Adrenal gland (tissue), 5 donors: ENCODE measurements around the gene KEL.

ENCODE experiments used
- POLR2A ChIP-seq, 2 donors: fragments of 450-650 bp; IDR thresholded peaks; one replicate each; pipeline ENCODE4 v1.6.1; 2017; ENCODE audit warnings: antibody characterized with exemption in 2 of 2, mild to moderate bottlenecking in 2 of 2, moderate library complexity in 1 of 2
- TF ChIP-seq, protein P1 (sequence below), 6 experiments: fragments of 450-650 bp in 4 of 6; fragments of 200-600 bp in 2 of 6; sonication (generic) in 1 of 6; IDR thresholded peaks; 1 replicate in 5 of 6; 2 replicates in 1 of 6; pipeline versions ENCODE4 v1.5.1 to v1.8.0; 2016 to 2021; ENCODE audit warnings: antibody characterized with exemption in 6 of 6, mild to moderate bottlenecking in 2 of 6, moderate library complexity in 1 of 6
- donor health status: DM: no; HTN: no; CAD: no.

DNA sequence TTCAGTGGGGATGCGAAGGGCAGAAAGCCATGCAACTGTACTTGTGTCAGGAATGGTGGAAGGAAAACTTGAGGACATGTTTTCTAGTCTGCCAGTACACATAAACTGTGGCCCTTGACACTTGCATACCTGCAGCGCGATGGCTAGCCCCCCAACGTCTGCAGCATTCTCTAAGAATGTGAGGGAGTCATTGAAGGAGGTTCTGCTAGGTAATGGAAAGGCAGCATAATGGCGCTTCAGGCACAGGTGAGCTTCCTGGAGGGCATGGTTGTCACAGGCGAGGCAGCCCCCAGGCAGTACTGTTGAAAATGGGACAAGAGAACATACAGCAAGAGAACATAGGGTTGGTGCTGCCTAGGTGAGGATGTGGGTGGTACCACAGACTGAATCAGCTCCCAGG is 19.4 kb downstream of the KEL start:
- TF ChIP-seq, protein P1, sequence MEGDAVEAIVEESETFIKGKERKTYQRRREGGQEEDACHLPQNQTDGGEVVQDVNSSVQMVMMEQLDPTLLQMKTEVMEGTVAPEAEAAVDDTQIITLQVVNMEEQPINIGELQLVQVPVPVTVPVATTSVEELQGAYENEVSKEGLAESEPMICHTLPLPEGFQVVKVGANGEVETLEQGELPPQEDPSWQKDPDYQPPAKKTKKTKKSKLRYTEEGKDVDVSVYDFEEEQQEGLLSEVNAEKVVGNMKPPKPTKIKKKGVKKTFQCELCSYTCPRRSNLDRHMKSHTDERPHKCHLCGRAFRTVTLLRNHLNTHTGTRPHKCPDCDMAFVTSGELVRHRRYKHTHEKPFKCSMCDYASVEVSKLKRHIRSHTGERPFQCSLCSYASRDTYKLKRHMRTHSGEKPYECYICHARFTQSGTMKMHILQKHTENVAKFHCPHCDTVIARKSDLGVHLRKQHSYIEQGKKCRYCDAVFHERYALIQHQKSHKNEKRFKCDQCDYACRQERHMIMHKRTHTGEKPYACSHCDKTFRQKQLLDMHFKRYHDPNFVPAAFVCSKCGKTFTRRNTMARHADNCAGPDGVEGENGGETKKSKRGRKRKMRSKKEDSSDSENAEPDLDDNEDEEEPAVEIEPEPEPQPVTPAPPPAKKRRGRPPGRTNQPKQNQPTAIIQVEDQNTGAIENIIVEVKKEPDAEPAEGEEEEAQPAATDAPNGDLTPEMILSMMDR (IDR thresholded peaks at IDR 0.05) = no peak
- TF ChIP-seq POLR2A (IDR thresholded peaks at IDR 0.05) = no peak
